Vagina (tissue), 2 donors: Measurements from ENCODE around the gene KCNA1. TPM values are rescaled to one million over a fixed set of nuclear protein-coding genes. Genes with fewer than 3 reads are reported as not detected.
A peak's percentile ranks its signal among the peaks of the same experiment; 100 is the strongest.

Source experiments
- DNase-seq, 2 donors: peaks; one replicate each; pipeline ENCODE4 v3.0.0-alpha.2; 2017; ENCODE audit errors: extremely low spot score in 2 of 2
- H3K27ac ChIP-seq: fragments of 200-600 bp; sonication (generic); one replicate; pipeline ENCODE4 v1.5.1; 2019
- H3K27me3 ChIP-seq: fragments of 200-600 bp; sonication (generic); one replicate; pipeline ENCODE4 v1.5.1; 2019
- H3K36me3 ChIP-seq, 2 donors: fragments of 200-600 bp; sonication (generic); one replicate each; pipeline ENCODE4 v1.5.1; 2017 to 2019
- H3K4me1 ChIP-seq: fragments of 200-600 bp; sonication (generic); one replicate; pipeline ENCODE4 v1.5.1; 2019
- H3K4me3 ChIP-seq, 2 donors: fragments of 200-600 bp; sonication (generic); 1 replicate in 1 of 2; 2 replicates in 1 of 2; pipeline ENCODE4 v1.5.1; 2016 to 2019
- H3K9me3 ChIP-seq: fragments of 200-600 bp; sonication (generic); one replicate; pipeline ENCODE4 v1.5.1; 2019
- CTCF ChIP-seq, 3 experiments: fragments of 450-650 bp in 2 of 3; fragments of 200-600 bp in 1 of 3; sonication (generic) in 1 of 3; IDR thresholded peaks; one replicate each; pipeline ENCODE4 v1.5.1; 2017 to 2019; ENCODE audit warnings: antibody characterized with exemption in 3 of 3, mild to moderate bottlenecking in 2 of 3, moderate library complexity in 2 of 3
- POLR2A ChIP-seq, 2 donors: fragments of 450-650 bp; IDR thresholded peaks; one replicate each; pipeline ENCODE4 v1.6.1; 2017; ENCODE audit warnings: antibody characterized with exemption in 2 of 2, mild to moderate bottlenecking in 2 of 2, moderate library complexity in 2 of 2
- POLR2AphosphoS5 ChIP-seq, 2 donors: sonication (generic); formaldehyde crosslinking; IDR thresholded peaks; one replicate each; pipeline ENCODE4 v1.9.0; 2017; ENCODE audit warnings: antibody characterized with exemption in 2 of 2, mild to moderate bottlenecking in 2 of 2, low read depth in 1 of 2; ENCODE audit not compliant: insufficient read depth in 1 of 2
- intact Hi-C: fragments of 100-400 bp; cut with DNase I; formaldehyde crosslinking; loops from one replicate; pipeline ENCODE4 v1.15.1; 2023
- total RNA-seq: library from RNA; depleted of rRNA; stranded (reverse); fragments of >200 nt; gene quantifications from one replicate; pipeline ENCODE4 v1.2.3, GENCODE V29; 2016

KCNA1 gene
- total RNA-seq, 1 donor from 2014 or later: 0.74 TPM

- Histone ChIP-seq H3K36me3 (no peaks in the 10 kb centered on the region), H3K9me3 (no peaks in the 10 kb centered on the region), H3K4me1 (peaks cover 29% of the 10 kb centered on the region), H3K27ac (no peak overlapping the region), H3K4me3 (peak overlapping the region; percentile 45 to 46), H3K27me3 (peaks cover 4% of the 10 kb centered on the region)
- no peak for DNase-seq
- TF ChIP-seq POLR2AphosphoS5 (IDR thresholded peaks at IDR 0.05; ENCODE audit: insufficient read depth in 1 of 2, low read depth in 1 of 2) (no peak), POLR2A (IDR thresholded peaks at IDR 0.05) (no peak), CTCF (IDR thresholded peaks at IDR 0.05) (no peak)
- intact Hi-C loops: no loop called here
These were observed 1.8 kb downstream of the KCNA1 start for GRCh38 chr12:4911316-4911994.

- Histone ChIP-seq H3K27me3 (peaks cover 4% of the 10 kb centered on the region), H3K4me3 (no peak overlapping the region), H3K9me3 (no peaks in the 10 kb centered on the region), H3K27ac (no peak overlapping the region), H3K4me1 (peaks cover 16% of the 10 kb centered on the region), H3K36me3 (no peaks in the 10 kb centered on the region)
- intact Hi-C loops: no loop called here
- no peak for TF ChIP-seq CTCF (IDR thresholded peaks at IDR 0.05)
- no peak for TF ChIP-seq POLR2A (IDR thresholded peaks at IDR 0.05)
- TF ChIP-seq POLR2AphosphoS5 (IDR thresholded peaks at IDR 0.05; ENCODE audit: insufficient read depth in 1 of 2, low read depth in 1 of 2): no peak
- DNase-seq: no peak
These were observed 5.0 kb downstream of the KCNA1 start for GRCh38 chr12:4914720-4915119.

GRCh38 chr12:4915752-4916151, 6.0 kb downstream of the KCNA1 start:
- H3K36me3 ChIP-seq: no peaks in the 10 kb centered on the region
- no peak for DNase-seq
- TF ChIP-seq POLR2AphosphoS5 (IDR thresholded peaks at IDR 0.05; ENCODE audit: insufficient read depth in 1 of 2, low read depth in 1 of 2) (no peak), CTCF (IDR thresholded peaks at IDR 0.05) (no peak), POLR2A (IDR thresholded peaks at IDR 0.05) (no peak)
- peaks cover 4% of the 10 kb centered on the region for H3K27me3 ChIP-seq
- peaks cover 5% of the 10 kb centered on the region for H3K4me1 ChIP-seq
- intact Hi-C loops: no loop called here
- H3K4me3 ChIP-seq: no peak overlapping the region
- H3K9me3 ChIP-seq: no peaks in the 10 kb centered on the region
- no peak overlapping the region for H3K27ac ChIP-seq

GRCh38 chr12:4918950-4919660, 9.4 kb downstream of the KCNA1 start:
- Histone ChIP-seq H3K27ac (no peak overlapping the region), H3K27me3 (no peaks in the 10 kb centered on the region), H3K4me3 (no peak overlapping the region), H3K9me3 (no peaks in the 10 kb centered on the region), H3K36me3 (no peaks in the 10 kb centered on the region), H3K4me1 (no peaks in the 10 kb centered on the region)
- DNase-seq: no peak
- no peak for TF ChIP-seq CTCF (IDR thresholded peaks at IDR 0.05)
- no peak for TF ChIP-seq POLR2A (IDR thresholded peaks at IDR 0.05)
- no peak for TF ChIP-seq POLR2AphosphoS5 (IDR thresholded peaks at IDR 0.05; ENCODE audit: insufficient read depth in 1 of 2, low read depth in 1 of 2)
- intact Hi-C loops: no loop called here

GRCh38 chr12:4932576-4932975, 22.9 kb downstream of the KCNA1 start:
- no peak for TF ChIP-seq POLR2AphosphoS5 (IDR thresholded peaks at IDR 0.05; ENCODE audit: insufficient read depth in 1 of 2, low read depth in 1 of 2)
- TF ChIP-seq CTCF (IDR thresholded peaks at IDR 0.05): no peak
- no peak for TF ChIP-seq POLR2A (IDR thresholded peaks at IDR 0.05)
- Histone ChIP-seq H3K27ac (no peak overlapping the region), H3K27me3 (no peaks in the 10 kb centered on the region), H3K36me3 (no peaks in the 10 kb centered on the region), H3K4me1 (no peaks in the 10 kb centered on the region), H3K4me3 (no peak overlapping the region), H3K9me3 (no peaks in the 10 kb centered on the region)
- no peak for DNase-seq
- intact Hi-C loops: no loop called here
